ENCODE data around the gene TRIO.

TRIO gene

GRCh38 chr5:14518638-14519037, 375.5 kb downstream of the TRIO start:
- TF ChIP-seq TCF4 (CRISPR knock-in tag; IDR thresholded peaks at IDR 0.05; ENCODE audit: borderline replicate concordance) (no peak), POU6F1 (CRISPR knock-in tag; IDR thresholded peaks at IDR 0.05; ENCODE audit: borderline replicate concordance, low read depth) (no peak), TOX (CRISPR knock-in tag; IDR thresholded peaks at IDR 0.05; ENCODE audit: borderline replicate concordance) (no peak), RARB (CRISPR knock-in tag; IDR thresholded peaks at IDR 0.05) (no peak), ESRRG (CRISPR knock-in tag; IDR thresholded peaks at IDR 0.05) (no peak), ZNF8 (CRISPR knock-in tag; IDR thresholded peaks at IDR 0.05) (peak; percentile 41; the same call in 1 of the 2 replicates), ZFP3 (CRISPR knock-in tag; IDR thresholded peaks at IDR 0.05) (no peak), GLIS3 (CRISPR knock-in tag; IDR thresholded peaks at IDR 0.05) (no peak)
- TF ChIP-seq, protein P1, sequence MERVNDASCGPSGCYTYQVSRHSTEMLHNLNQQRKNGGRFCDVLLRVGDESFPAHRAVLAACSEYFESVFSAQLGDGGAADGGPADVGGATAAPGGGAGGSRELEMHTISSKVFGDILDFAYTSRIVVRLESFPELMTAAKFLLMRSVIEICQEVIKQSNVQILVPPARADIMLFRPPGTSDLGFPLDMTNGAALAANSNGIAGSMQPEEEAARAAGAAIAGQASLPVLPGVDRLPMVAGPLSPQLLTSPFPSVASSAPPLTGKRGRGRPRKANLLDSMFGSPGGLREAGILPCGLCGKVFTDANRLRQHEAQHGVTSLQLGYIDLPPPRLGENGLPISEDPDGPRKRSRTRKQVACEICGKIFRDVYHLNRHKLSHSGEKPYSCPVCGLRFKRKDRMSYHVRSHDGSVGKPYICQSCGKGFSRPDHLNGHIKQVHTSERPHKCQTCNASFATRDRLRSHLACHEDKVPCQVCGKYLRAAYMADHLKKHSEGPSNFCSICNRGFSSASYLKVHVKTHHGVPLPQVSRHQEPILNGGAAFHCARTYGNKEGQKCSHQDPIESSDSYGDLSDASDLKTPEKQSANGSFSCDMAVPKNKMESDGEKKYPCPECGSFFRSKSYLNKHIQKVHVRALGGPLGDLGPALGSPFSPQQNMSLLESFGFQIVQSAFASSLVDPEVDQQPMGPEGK (CRISPR knock-in tag; IDR thresholded peaks at IDR 0.05; ENCODE audit: borderline replicate concordance): no peak
- no peak for ATAC-seq

GRCh38 chr5:14521748-14522147, 378.6 kb downstream of the TRIO start:
- ATAC-seq: no peak
- TF ChIP-seq ZFP30 (CRISPR knock-in tag; IDR thresholded peaks at IDR 0.05) (no peak), ZNF8 (CRISPR knock-in tag; IDR thresholded peaks at IDR 0.05) (no peak), BACH2 (CRISPR knock-in tag; IDR thresholded peaks at IDR 0.05; ENCODE audit: borderline replicate concordance) (no peak), TCF4 (CRISPR knock-in tag; IDR thresholded peaks at IDR 0.05; ENCODE audit: borderline replicate concordance) (no peak), CSDC2 (CRISPR knock-in tag; IDR thresholded peaks at IDR 0.05) (no peak)
- TF ChIP-seq, protein P2, sequence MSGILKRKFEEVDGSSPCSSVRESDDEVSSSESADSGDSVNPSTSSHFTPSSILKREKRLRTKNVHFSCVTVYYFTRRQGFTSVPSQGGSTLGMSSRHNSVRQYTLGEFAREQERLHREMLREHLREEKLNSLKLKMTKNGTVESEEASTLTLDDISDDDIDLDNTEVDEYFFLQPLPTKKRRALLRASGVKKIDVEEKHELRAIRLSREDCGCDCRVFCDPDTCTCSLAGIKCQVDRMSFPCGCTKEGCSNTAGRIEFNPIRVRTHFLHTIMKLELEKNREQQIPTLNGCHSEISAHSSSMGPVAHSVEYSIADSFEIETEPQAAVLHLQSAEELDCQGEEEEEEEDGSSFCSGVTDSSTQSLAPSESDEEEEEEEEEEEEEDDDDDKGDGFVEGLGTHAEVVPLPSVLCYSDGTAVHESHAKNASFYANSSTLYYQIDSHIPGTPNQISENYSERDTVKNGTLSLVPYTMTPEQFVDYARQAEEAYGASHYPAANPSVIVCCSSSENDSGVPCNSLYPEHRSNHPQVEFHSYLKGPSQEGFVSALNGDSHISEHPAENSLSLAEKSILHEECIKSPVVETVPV (CRISPR knock-in tag; IDR thresholded peaks at IDR 0.05): no peak

DNA sequence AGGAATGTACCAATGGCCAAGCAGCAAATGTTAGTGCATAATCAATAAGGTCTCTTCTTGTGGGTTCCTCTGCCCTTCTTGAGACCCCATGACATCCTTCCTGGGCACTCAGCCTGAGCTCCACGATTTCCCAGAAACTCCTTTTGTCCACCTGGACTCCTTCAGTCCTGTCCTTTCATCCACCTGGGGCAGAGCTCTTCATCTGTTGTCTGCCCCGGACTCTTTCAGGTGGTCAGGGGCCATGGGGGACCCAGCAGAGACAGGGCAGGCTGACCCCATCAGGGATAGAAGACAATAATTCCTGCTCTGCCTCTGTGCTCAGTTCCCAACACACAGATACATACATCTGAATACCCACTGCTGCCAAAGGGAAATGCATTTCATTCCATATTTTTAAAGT, 379.6 kb downstream of the TRIO start:
- no peak for ATAC-seq
- no peak for TF ChIP-seq RARB (CRISPR knock-in tag; IDR thresholded peaks at IDR 0.05)
- TF ChIP-seq, protein P1 (CRISPR knock-in tag; IDR thresholded peaks at IDR 0.05; ENCODE audit: borderline replicate concordance): no peak
- no peak for TF ChIP-seq TOX (CRISPR knock-in tag; IDR thresholded peaks at IDR 0.05; ENCODE audit: borderline replicate concordance)
- TF ChIP-seq PPARA (CRISPR knock-in tag; IDR thresholded peaks at IDR 0.05; ENCODE audit: borderline replicate concordance): no peak
- no peak for TF ChIP-seq BACH2 (CRISPR knock-in tag; IDR thresholded peaks at IDR 0.05; ENCODE audit: borderline replicate concordance)
- TF ChIP-seq ARNTL (CRISPR knock-in tag; IDR thresholded peaks at IDR 0.05; ENCODE audit: borderline replicate concordance, low read depth): no peak
- TF ChIP-seq ZC3H10 (CRISPR knock-in tag; IDR thresholded peaks at IDR 0.05): no peak
- TF ChIP-seq CSDC2 (CRISPR knock-in tag; IDR thresholded peaks at IDR 0.05): no peak
- TF ChIP-seq SNAI2 (CRISPR knock-in tag; IDR thresholded peaks at IDR 0.05): no peak
- TF ChIP-seq ZNF8 (CRISPR knock-in tag; IDR thresholded peaks at IDR 0.05): no peak
- TF ChIP-seq ISL1 (CRISPR knock-in tag; IDR thresholded peaks at IDR 0.05): no peak
- TF ChIP-seq, protein P3, sequence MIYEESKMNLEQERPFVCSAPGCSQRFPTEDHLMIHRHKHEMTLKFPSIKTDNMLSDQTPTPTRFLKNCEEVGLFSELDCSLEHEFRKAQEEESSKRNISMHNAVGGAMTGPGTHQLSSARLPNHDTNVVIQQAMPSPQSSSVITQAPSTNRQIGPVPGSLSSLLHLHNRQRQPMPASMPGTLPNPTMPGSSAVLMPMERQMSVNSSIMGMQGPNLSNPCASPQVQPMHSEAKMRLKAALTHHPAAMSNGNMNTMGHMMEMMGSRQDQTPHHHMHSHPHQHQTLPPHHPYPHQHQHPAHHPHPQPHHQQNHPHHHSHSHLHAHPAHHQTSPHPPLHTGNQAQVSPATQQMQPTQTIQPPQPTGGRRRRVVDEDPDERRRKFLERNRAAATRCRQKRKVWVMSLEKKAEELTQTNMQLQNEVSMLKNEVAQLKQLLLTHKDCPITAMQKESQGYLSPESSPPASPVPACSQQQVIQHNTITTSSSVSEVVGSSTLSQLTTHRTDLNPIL (CRISPR knock-in tag; IDR thresholded peaks at IDR 0.05; ENCODE audit: low read depth): no peak

DNA sequence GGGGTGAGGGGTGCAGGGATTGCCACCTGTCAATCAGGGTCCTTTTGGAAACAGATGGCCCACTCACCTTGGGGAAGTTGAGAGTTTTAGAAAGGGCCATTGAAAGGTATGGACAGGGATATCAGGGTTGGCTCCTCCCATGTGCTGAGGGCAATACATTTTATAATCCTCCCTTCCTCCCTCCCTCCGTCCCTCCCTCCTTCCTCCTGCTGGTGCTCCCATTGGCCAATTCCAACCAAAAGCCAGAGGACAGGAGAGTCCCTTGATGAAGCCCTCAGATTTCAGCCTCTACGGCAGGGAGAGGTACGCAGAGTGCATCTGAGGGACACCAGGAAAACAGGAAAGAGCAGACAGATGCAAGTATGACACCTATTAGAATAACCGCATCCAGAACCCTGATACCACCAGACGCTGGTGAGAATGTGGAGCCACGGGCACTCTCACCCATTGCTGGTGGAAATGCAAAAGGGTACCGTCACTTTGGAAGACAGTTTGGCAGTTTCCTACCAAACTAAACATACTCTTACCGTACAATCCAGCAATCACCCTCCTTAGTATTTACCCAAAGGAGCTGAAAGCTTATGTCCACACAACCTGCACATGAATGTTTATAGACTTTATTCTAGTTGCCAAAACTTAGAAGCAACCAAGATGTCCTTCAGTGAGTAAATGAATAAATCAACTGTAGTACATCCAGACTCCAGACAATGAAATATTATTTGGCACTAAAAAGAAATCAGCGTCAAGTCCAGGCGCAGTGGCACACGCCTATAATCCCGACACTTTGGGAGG, 380.3 kb downstream of the TRIO start:
- no peak for ATAC-seq

More for the DNA sequence above, 380.3 kb downstream of the TRIO start:
- peak; percentile 13; the same call in 1 of the 2 replicates for TF ChIP-seq ZNF70 (CRISPR knock-in tag; IDR thresholded peaks at IDR 0.05)
- no peak for TF ChIP-seq POU6F1 (CRISPR knock-in tag; IDR thresholded peaks at IDR 0.05; ENCODE audit: borderline replicate concordance, low read depth)
- TF ChIP-seq ISL1 (CRISPR knock-in tag; IDR thresholded peaks at IDR 0.05): no peak
- no peak for TF ChIP-seq ZNF8 (CRISPR knock-in tag; IDR thresholded peaks at IDR 0.05)
- no peak for TF ChIP-seq ZFP3 (CRISPR knock-in tag; IDR thresholded peaks at IDR 0.05)
